ENCODE results near the gene F12.
"Not testable (repeated sequence)": the region's sequence is repeated elsewhere in the genome, so short reads cannot be mapped to it uniquely, and the experiment has no call there.

Gene F12

GRCh38 chr5:177367323-177367848 is 42.0 kb downstream of the F12 start:
- no peak for DNase-seq

DNA sequence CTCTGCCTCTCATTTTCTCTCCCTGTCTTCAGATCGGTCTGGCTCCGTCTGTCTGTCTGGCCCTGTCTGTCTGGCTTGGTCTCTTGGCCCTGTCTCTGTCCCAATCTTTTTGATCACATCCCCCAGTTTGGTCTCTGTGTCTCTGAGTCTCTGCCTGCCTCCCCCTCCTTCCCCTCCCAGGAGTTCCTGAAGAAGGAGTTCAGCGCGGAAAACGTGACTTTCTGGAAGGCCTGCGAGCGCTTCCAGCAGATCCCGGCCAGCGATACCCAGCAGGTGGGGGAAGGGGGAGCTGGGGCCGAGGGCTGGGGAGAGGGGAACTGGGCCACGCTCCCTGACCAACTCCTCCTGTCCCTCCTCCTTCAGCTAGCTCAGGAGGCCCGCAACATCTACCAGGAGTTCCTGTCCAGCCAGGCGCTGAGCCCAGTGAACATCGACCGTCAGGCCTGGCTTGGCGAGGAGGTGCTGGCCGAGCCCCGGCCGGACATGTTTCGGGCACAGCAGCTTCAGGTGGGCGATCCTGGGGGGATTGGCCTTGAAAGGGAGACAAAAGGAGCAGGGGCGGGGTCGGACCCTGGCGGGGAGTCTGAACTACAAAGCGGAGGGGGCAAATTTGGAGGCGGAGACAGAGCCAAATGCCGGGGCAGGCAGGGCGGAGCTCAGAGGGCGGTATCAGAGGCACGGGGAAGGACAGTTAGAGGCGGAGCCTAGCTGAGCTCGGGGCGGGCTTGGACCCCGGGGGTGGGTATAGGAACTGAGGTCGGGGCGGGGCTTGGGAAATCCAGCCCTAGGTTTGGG is 42.6 kb downstream of the F12 start:
- DNase-seq: no peak

GRCh38 chr5:177365845-177366527 is 43.4 kb downstream of the F12 start:
- DNase-seq: no peak

DNA sequence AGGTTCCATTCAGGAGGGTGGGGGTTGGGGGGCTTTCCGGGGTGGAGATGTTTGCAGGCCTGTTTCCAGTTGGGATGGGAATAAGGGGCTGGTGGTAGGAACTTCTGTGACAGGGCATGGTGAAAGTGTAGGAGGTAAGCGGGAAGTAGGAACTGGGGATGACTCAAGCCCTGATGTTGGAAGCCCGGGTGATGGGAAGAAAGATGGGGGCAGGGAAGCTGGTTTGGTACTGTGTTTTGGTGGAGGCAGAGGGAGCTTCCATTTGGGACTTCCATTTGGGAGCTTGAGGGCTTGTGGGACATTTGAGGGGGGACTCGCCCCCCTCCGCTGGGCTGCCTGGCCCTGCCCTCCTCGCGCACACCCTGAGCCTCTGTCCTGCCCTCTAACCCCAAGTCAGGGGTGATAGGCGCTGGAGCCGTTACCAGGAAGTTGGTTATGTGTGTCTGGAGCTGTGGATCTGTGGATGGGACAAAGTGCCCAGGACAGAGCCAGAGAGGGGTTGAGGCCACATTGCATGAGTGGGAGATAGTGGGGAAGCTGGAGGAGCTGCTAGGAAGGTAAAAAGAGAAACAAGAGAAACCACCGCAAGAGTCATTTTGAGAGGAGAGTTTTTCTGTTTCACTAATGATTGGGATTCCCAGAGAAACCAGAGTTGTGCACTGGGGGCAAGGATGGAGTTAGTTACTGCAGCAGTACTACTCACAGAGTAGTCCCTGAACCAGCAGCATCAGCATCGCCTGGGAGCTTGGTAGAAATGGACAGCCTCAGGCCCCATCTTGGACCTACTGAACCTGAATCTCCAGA is 45.0 kb downstream of the F12 start:
- DNase-seq: no peak

DNA sequence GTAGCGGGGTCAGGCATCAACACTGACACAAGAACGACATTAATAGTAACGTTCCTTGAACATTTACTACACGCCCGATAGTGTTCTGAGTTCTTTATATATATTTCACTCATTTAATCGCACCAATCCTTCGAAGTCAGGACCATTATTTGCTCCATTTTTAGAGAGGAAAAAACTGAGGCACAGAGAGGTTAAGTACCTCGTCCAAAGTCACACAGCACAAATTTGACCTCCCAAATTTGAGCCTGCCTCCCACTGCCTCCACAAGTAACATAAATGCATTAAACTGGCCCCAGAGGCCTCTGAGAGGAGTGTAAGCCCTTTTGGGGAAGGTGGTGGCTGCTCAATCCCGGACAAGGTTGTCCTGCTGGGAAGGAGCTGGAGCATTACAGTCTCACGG is 45.8 kb downstream of the F12 start:
- no peak for DNase-seq

DNA sequence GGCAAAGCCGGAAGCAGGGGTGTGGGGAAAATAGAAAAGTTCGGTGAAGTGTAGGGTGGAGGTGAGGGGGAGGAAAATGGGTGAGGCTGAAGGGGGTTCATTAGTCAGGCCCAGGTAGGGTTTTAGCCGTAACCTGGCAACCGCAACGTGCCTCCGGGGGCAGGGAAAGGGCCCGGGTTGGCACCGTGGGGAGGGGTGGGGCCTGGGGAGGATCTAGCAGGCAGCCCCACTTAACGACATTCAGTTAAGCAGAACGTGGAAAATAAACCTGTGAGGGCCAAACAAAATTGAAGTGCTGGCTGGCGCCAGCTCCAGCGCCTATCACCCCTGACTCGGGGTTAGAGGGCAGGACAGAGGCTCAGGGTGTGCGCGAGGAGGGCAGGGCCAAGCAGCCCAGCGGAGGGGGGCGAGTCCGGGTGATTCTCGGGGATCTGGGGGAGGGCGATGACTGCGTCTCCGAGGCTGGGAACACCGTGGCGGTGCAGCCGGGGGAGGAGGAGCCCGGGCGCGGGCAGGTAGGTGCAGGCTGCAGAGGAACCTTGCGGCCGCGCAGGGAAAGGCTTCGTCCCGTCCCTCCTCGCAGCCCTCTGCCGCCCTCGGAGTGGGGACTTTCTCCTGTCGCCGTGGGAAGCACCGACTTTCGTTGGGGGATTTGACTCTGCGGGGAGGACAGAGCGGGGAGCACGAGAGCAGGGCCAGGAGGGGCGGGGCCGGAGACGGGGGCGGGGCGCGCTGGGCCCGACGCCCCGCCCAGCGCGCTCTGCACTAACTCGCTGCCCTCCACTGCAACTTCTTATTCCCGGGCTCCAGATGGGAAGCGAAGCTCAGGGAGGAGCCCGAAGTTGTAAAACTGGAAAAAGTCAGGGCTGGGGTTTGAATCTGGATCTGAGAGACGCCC is 46.5 kb downstream of the F12 start:
- DNase-seq: no peak

DNA sequence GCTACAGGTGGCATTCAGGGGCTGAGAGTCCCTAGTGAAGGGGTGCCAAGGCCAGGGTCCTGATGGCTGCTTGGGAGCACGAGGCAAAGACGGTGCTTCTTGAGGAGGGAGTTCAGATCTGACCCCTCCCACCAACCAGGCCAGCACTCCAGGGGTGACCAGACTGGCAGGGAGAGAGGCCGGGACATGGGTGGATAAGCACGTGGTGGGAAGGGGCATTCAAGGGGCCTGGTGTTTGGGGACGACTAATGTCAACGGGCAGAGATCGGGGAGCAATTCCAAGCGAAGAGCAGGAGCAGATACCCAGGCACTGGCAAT is 47.1 kb downstream of the F12 start:
- DNase-seq: no peak

DNA sequence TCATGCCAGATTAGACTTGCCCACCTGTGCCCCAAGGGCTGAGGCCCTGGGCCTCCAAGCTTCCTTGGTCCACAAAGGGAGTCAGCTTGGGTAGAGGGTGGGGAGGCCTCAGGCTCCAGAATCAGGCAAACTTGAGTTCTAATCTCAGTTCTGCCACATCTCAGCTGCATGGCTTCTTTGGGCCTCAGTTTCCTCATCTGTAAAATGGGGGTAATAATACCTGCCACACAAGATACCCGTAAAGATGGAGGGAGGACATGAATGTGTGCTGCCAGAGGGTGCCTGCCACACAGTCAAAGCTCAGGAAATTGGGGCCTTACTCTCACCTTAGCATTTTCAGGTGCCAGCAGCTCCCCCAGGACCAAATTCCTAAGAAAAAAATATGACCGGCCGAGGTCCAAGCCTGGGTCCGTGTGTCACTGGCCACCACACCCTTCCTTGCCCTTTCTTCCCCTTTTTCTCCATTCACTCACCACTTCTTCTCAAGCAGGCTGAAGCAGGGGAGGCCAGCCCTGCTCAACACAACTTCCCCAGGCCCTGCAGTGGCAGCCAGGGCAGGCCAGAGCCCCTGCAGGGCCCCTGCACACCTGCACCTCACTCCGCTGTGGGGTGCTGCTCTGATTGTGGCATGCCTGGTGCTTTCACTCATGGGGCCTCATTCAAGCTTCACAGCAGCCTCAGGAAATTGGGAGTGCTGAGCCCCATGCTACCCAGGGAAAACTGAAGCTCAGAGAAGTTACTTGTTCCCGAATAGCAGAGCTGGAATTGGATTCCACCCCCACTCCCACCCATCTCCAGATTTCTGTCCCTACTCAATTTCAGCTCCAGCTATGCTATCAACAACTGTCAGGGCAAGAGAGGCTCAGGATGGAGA is 47.7 kb downstream of the F12 start:
- DNase-seq: no peak

DNA sequence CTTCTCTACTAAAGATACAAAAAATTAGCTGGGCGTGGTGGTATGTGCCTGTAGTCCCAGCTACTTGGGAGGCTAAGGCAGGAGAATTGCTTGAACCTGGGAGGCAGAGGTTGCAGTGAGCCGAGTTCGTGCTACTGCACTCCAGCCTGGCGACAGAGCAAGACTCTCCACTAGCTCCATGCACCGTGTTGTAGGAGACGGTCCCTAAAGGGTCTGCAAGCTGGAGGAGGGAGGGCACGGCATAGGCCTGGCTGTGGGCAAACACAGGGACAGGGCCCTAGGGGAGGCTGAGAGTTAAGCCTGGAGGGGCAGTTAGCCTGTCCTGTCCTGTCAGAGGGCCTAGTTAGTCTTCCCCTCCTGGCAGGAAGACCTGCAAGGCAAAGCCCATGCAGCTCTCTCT is 48.6 kb downstream of the F12 start:
- DNase-seq: not testable (repeated sequence)

DNA sequence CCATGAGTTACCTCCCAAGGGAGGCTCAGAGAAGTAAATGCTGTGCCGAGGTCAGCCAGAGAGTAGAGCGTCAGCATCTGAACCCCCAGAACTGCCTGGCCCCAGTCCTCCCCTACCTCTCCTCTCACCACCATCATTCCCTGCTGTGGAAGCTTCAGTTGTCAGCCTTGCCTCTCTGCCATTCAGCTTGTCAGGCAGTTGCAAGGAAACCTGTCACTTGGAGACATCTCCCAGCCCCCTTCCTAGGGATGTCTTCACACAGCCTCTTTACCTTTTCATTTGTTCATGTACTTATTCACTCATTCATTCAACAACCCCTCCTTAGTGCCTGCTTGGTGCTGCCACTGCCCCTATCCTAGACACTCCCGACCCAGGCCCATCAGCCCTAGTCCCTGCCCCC is 49.5 kb downstream of the F12 start:
- DNase-seq: no peak

GRCh38 chr5:177359451-177359851 is 49.9 kb downstream of the F12 start:
- no peak for DNase-seq

- DNase-seq: no peak
Measured at GRCh38 chr5:177358370-177358819, 51.0 kb downstream of the F12 start.

GRCh38 chr5:177357459-177358351 is 51.7 kb downstream of the F12 start, which contains the start of gene RGS14:
RGS14 (plus strand) TSS chr5:177357924; CDS start chr5:177358025, 101 bp downstream.
- DNase-seq: no peak

DNA sequence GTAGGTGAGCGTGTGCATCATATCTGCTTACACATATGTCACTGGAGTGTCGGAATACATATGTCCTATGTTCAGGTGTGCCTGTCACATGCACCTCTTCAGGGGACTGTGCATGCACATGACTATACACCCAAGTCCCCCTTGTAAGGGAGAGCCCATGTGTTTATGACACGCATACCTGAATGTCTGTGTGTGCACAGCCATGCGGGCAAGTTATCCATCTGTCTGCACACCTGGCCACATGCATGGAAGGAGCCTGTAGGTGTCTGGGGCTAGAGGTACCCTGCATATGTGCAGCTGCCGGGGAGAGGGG is 52.3 kb downstream of the F12 start:
- no peak for DNase-seq

DNA sequence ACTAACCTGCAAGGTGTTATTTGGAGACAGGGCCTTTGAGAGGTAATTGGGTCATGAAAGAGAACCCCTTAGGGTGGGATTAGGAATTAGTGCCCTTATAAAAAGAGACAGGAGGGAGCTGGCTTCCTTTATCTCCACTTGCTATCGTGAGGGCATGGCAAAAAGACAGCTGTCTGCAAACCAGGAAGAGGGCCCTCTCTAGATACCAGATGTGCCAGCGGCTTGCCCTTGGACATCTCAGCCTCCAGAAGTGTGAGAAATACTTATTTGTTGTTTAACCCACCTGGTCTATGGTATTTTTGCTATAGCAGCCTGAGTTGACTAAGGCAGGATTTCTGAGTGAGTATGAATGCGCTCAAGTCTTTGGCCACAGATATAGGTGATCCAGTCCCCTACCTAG is 52.6 kb downstream of the F12 start:
- DNase-seq: no peak

DNA sequence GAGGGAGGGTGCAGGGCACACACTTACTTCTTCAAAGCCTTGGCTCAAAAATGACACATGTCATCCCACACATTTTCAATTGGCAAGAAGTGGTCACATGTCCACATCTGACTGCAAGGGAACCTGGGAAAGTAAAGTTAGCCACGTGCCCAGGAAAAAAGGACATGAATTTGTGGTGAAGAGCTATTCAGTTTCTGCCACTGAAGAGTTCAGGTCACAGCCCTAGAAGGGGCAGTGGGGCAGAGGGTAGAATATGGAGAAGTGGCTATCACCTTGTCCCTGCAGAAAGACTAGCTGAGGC is 53.5 kb downstream of the F12 start:
- no peak for DNase-seq

DNA sequence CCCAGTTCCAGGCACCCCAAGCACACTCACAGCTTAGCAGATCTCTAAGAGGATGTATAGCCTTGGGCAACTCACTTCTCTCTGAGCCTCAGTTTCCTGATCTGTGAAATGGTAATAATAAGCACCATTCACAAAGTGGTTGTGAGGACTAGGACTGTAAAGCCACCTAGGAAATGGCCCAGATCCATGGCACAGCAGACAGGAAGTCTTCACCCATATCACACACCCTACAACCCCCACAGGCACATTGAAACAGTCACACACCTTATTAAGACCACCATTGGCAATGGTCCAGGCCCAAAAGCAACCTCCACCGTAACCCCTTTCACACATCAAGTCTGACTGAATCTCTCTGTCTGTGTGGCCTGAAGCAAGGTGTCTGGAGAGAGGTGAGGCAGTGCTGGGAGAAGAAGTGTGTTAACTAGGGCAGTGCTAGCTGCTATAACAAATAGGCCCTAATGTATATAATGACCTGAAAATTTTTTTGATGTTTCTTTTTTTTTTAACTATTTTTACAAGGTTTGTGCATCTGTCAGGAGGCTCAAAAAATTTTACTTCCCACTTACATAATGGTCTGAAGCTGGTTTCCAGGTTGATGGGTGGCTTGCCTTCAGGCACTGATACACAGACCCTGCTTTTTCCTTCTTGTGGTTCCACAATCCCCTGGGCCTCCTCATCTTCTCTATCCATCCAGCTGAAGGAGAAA is 54.0 kb downstream of the F12 start:
- no peak for DNase-seq

GRCh38 chr5:177354711-177355110 is 54.7 kb downstream of the F12 start:
- DNase-seq: no peak

DNA sequence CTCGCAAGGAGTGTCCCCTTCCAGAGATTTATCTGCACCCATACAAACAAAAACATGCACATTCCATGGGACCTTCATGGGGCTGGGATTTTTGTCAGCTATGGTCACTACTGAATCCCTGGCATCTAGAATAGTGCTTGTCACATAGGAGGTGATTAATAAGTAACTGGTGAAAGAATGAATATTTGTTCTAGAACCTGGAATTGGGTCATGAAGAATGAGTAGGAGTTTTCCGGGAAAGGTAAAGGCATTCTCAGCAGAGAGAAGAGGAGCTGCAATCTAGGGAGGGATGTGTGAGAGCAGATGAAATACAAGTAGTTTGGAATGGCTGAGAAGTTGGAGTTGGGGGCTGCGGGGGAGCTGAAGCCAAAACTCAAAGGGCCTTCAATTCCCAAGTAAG is 55.1 kb downstream of the F12 start:
- DNase-seq: no peak

- no peak for DNase-seq
Measured at GRCh38 chr5:177353093-177353492, 56.3 kb downstream of the F12 start.
